ENCODE results near the gene MFGE8.

GRCh38 chr15:88891540-88892254 is 21.5 kb downstream of the MFGE8 start:
- TF ChIP-seq CTCF (IDR thresholded peaks at IDR 0.05 in 8 of 11, conservative IDR thresholded peaks at IDR 0.05 in 3 of 11) (no peak), POLR2A (IDR thresholded peaks at IDR 0.05) (no peak)
